HepG2 (cell line): Measurements from ENCODE around the gene MED22. TPM values are rescaled to one million over a fixed set of nuclear protein-coding genes. Genes with fewer than 3 reads are reported as not detected.

ENCODE experiments used
- ATAC-seq: fragments of 200-7000 bp; cut with Tn5 transposase; 3 replicates; pipeline ENCODE4 v1.9.1; 2020; ENCODE audit warnings: mild to moderate bottlenecking, moderate library complexity
- BruUV-seq: library from RNA; stranded (reverse); fragments of 400-500 nt; replicated peaks from 2 replicates; lab custom pipeline; 2021; lab: Mats Ljungman, UMichigan
- CTCF ChIA-PET: fragments of 300-600 bp; formaldehyde crosslinking; extraction: SDS; loops from one replicate; lab custom pipeline; 2021; ENCODE audit warnings: low total read pairs, inconsistent platforms, low intra/inter-chr PET ratio; lab: Yijun Ruan, JAX
- POLR2A ChIA-PET: fragments of 350-600 bp; sonication (Branson Sonifier 250); formaldehyde crosslinking; loops from one replicate; lab custom pipeline; 2020; ENCODE audit warnings: antibody characterized with exemption, inconsistent platforms; lab: Yijun Ruan, JAX
- DNase-seq: peaks from one replicate; pipeline ENCODE4 v3.0.0-alpha.2; 2015; ENCODE audit warnings: low spot score
- FAIRE-seq: peaks from 3 replicates; lab custom pipeline; 2011; peaks lifted over from hg19 to GRCh38; lab: Jason Lieb, UNC
- H2AFZ ChIP-seq: one replicate; pipeline ENCODE4 v1.6.1; 2011; ENCODE audit warnings: low read length, inconsistent platforms
- H3K27ac ChIP-seq: fragments of 300-600 bp; 3 replicates; pipeline ENCODE4 v1.8.0; 2011; ENCODE audit warnings: mixed run types, mild to moderate bottlenecking, mixed read lengths, low read length, inconsistent platforms; ENCODE audit not compliant: insufficient read depth; ENCODE audit errors: extremely low read length
- H3K27me3 ChIP-seq, 2 experiments: fragments of 200-600 bp in 1 of 2; 2 replicates in 1 of 2; 3 replicates in 1 of 2; pipeline versions ENCODE4 v1.6.0 to v1.8.0; 2011; ENCODE audit warnings: low read length in 2 of 2, mild to moderate bottlenecking in 2 of 2, moderate library complexity in 2 of 2, inconsistent platforms in 1 of 2; ENCODE audit not compliant: insufficient read depth in 2 of 2, control insufficient read depth in 1 of 2
- H3K36me3 ChIP-seq, 2 experiments: fragments of 200-600 bp in 1 of 2; replicated peaks in 1 of 2; 2 replicates in 1 of 2; 3 replicates in 1 of 2; pipeline versions ENCODE4 v1.5.1 to v1.8.0; 2011; ENCODE audit warnings: low read length in 2 of 2, inconsistent platforms in 1 of 2; ENCODE audit not compliant: insufficient read depth in 2 of 2, control insufficient read depth in 1 of 2
- H3K4me1 ChIP-seq: 2 replicates; pipeline ENCODE4 v1.5.1; 2012; ENCODE audit warnings: low read length, inconsistent platforms; ENCODE audit not compliant: insufficient read depth
- H3K4me2 ChIP-seq: 2 replicates; pipeline ENCODE4 v1.6.0; 2011; ENCODE audit warnings: low read depth, low read length, inconsistent platforms
- H3K4me3 ChIP-seq, 3 experiments: fragments of 200-600 bp in 1 of 3; sonication (generic), shearing (Covaris generic) in 1 of 3; replicated peaks in 1 of 3; 2 replicates each; pipeline ENCODE4 v1.5.1; 2011 to 2016; ENCODE audit warnings: low read length in 3 of 3, inconsistent platforms in 2 of 3, low read depth in 2 of 3, mild to moderate bottlenecking in 2 of 3, control low read depth in 1 of 3, mixed read lengths in 1 of 3; ENCODE audit not compliant: insufficient read depth in 1 of 3
- H3K79me2 ChIP-seq: one replicate; pipeline ENCODE4 v1.6.1; 2011; ENCODE audit warnings: low read length, inconsistent platforms; ENCODE audit not compliant: insufficient read depth
- H3K9ac ChIP-seq: 2 replicates; pipeline ENCODE4 v1.6.0; 2011; ENCODE audit warnings: mild to moderate bottlenecking, low read depth, low read length, inconsistent platforms; ENCODE audit not compliant: insufficient read depth
- H3K9me3 ChIP-seq: 2 replicates; pipeline ENCODE4 v1.5.1; 2012; ENCODE audit warnings: mild to moderate bottlenecking, low read length
- H4K20me1 ChIP-seq: 2 replicates; pipeline ENCODE4 v1.6.0; 2011; ENCODE audit warnings: inconsistent platforms, mild to moderate bottlenecking, low read length, moderate library complexity; ENCODE audit not compliant: insufficient read depth
- AGO2 ChIP-seq: fragments of 200-400 bp; formaldehyde crosslinking; optimal IDR thresholded peaks from 2 replicates; pipeline ENCODE3; 2017; ENCODE audit warnings: mild to moderate bottlenecking, low read depth, low read length, moderate library complexity
- ATF2 ChIP-seq: sonication (generic); formaldehyde crosslinking; IDR thresholded peaks from 2 replicates; pipeline ENCODE4 v1.4.0; 2020; ENCODE audit warnings: missing genetic modification reagents
- CSRNP1 ChIP-seq: sonication (generic); formaldehyde crosslinking; IDR thresholded peaks from 2 replicates; pipeline ENCODE4 v1.8.1; 2023; ENCODE audit warnings: mild to moderate bottlenecking, missing genetic modification reagents
- POLR2G ChIP-seq: fragments of 200-400 bp; formaldehyde crosslinking; IDR thresholded peaks from 2 replicates; pipeline ENCODE4 v1.6.1; 2018; ENCODE audit warnings: mild to moderate bottlenecking, low read depth, low read length, moderate library complexity
- ZC3H13 ChIP-seq: sonication (generic); formaldehyde crosslinking; IDR thresholded peaks from 2 replicates; pipeline ENCODE4 v1.8.1; 2023; ENCODE audit warnings: mild to moderate bottlenecking, missing genetic modification reagents, moderate library complexity
- ZNF160 ChIP-seq: sonication (generic); formaldehyde crosslinking; IDR thresholded peaks from 2 replicates; pipeline ENCODE4 v1.8.0; 2022; ENCODE audit warnings: mild to moderate bottlenecking, inconsistent platforms, missing genetic modification reagents
- WGBS: methylation state at CpG from one replicate; pipeline ENCODE4 v1.1.6; 2017; ENCODE audit warnings: low lambda C conversion rate; 5-methylcytosine and 5-hydroxymethylcytosine counted together
- in situ Hi-C: cut with HindIII; loops from 2 replicates; pipeline ENCODE4 v1.10.0; 2017; ENCODE audit warnings: low pct_unique_long_range_greater_than_20kb; ENCODE audit not compliant: extremely low pct_ligation_motif_present
- intact Hi-C: fragments of 100-400 bp; cut with micrococcal nuclease; formaldehyde crosslinking; loops from one replicate; pipeline ENCODE4 v1.10.0; 2022; ENCODE audit not compliant: unreplicated experiment
- polyA plus RNA-seq, 8 experiments: library from polyadenylated mRNA; depleted of rRNA in 3 of 8; stranded (reverse) in 7 of 8; unstranded in 1 of 8; fragments of >200 nt; fragmentation: Illumina TruSeq in 4 of 8; extraction: Trizol in 4 of 8; gene quantifications; 2 replicates each; pipeline versions ENCODE4 v1.2.1 to v1.2.3, GENCODE V29; 2011 to 2016; ENCODE audit warnings: low read depth in 4 of 8, missing spikeins in 1 of 8, mixed read lengths in 1 of 8; ENCODE audit not compliant: insufficient read depth in 1 of 8
- total RNA-seq, 5 experiments: library from RNA; depleted of rRNA; stranded (reverse); fragments of >200 nt; fragmentation: Illumina TruSeq; extraction: Trizol; gene quantifications; 2 replicates each; pipeline ENCODE4 v1.2.3, GENCODE V29; 2016; ENCODE audit warnings: low read depth in 1 of 5

The MED22 gene
- total and polyA plus RNA-seq, 2 of the 13 experiments (the other 11 are each of a cell fraction or from before 2014, with no cell fraction given), result 15.8 to 22.1 TPM

- FAIRE-seq, result no peak
- H3K9me3 ChIP-seq, result no peaks in the 10 kb centered on the region
- in situ Hi-C loops (loop anchor here (5.0 kb wide), 1 partner anchor 144 kb away; no protein-coding TSS in a partner anchor), intact Hi-C loops (no loop called here)
- BruUV-seq, result no TSS peak
- peaks cover 14% of the 10 kb centered on the region for H3K4me1 ChIP-seq
- peaks cover 18 to 41% of the 10 kb centered on the region in 2 experiments; a peak in 4 of 5 replicates for H3K36me3 ChIP-seq
- ChIA-PET POLR2A (interaction anchor here (1.0 kb wide), 1 partner anchor 11 kb away, joined by 3 read pairs; no protein-coding TSS in a partner anchor), CTCF (no interaction called here)
- no peak overlapping the region for H3K4me2 ChIP-seq
- H3K27ac ChIP-seq, result no peak overlapping the region
- ATAC-seq, result no peak
- peak; percentile 25; the same call in 1 of the 2 replicates for TF ChIP-seq POLR2G
- 0 out of 2 replicates have a peak, but pooled peaks have one; percentile 33 for TF ChIP-seq ZC3H13 (CRISPR knock-in tag)
- TF ChIP-seq AGO2, result peak; percentile 7
- TF ChIP-seq ATF2 (CRISPR knock-in tag), result no peak
- no peak for TF ChIP-seq ZNF160 (CRISPR knock-in tag)
- no peak for TF ChIP-seq CSRNP1 (CRISPR knock-in tag)
- H4K20me1 ChIP-seq, result 0 out of 2 replicates have a peak, but pooled peaks cover 7% of the 10 kb centered on the region
- peaks cover 26% of the 10 kb centered on the region for H3K79me2 ChIP-seq
- DNase-seq, result no peak
- no peaks in the 10 kb centered on the region; a peak in 1 of 5 replicates for H3K27me3 ChIP-seq
- H2AFZ ChIP-seq, result no peak overlapping the region
- H3K9ac ChIP-seq, result no peak overlapping the region
- 94% methylated on average over 19 of the region's 19 CpGs for WGBS
- H3K4me3 ChIP-seq, result no peak overlapping the region
Observed at GRCh38 chr9:133331221-133331620, 16.7 kb downstream of the MED22 start.
